NCI-H748 (cell line): Measurements from ENCODE around the gene KRT23.

Source experiments
- DNase-seq: peaks from one replicate; lab custom pipeline; 2025; ENCODE audit not compliant: unreplicated experiment; lab: John Stamatoyannopoulos, UW

Gene KRT23

DNA sequence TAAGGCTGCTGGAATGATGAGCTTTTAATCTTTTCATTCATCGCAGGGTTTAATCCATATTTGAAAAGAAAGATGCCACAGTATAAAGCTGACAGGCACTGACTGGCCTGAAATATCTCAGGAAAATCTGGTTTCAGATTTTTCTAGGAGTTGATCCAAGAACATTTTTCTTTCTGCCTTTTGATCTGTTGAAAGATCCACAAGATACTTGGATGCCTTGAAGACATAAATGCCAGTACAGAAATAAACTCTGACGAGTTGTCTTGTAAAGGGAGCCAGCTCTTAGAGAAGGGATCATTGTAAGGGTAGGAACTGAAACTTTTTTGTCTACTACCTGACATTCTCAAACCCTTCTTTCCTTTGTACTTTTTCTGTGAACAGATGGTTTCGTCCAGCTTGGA lies 27.0 kb downstream of the KRT23 start:
- DNase-seq = no peak

DNA sequence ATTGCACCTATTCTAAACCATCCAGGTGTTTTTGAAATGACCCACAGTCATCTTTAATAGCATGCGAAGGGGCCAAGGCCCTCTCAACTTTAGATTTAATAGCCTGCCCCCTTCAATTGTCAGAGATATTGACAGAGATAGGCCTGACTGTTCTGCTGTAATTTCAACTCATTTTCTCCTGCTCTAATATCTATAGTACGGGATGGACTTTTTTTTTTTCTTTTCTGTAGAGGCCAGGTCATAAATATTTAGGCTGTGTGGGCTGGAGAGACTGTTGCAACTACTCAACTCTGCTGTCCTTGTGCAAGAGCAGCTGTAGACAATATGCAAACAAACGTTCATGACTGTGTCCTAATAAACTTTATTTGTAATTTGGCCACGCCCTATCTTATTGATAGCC lies 27.7 kb downstream of the KRT23 start:
- peak; percentile 93 for DNase-seq

DNA sequence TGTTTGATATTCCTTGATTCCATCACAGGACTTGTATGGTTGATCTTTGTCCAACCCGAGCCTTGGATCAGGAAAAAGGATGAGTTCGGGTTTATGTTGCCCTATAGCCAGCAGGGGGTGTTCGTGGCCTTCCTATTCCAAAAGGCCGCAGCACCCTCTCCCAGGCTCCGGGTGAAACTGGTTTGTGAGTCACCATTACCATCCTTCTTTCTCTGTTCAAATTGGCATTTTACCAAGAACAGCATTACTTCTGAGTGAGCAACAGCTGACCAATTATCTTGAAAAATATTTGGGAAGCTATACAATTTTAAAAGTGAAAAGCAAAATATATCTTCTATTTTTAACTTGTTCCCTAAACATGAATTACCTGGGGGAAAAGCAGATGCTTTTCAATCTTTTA lies 28.1 kb downstream of the KRT23 start:
- DNase-seq = peak; percentile 96

DNA sequence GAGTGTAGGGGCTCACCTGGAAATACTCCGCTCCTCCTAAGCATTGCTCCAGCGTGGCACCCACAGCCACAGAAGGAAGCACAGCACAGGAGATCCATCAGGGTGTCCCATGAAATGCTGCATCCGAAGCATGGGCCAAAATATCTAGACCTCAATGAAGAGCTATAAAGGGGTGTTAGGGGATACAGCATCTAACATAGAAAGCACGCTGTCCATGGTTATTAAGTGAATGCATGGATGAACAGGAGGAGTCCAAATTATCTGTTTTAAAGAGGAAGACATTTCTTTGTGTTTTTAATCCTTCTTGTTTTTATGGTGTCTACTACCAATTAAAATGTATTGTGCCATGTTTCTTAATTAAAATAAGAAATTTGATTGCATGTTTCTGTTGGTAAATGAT lies 30.8 kb downstream of the KRT23 start:
- no peak for DNase-seq

DNA sequence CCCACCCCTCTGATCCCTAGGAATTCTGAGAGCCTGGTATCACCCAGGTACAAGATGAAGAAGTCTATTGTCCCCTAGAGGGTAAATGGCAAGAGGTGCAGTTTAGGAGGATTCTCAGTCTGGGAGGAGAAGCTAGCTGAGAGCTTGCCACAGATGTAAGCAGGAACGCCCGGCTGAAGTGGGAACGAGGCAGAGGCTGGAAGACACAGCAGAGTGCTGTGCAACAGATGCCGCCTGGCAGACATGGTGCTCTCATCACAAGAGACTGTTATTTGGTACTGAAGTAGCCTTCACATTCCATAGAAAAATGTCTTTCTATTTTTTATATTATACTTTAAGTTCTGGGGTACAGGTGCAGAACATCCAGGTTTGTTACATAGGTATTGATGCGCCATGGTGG lies 32.1 kb downstream of the KRT23 start:
- no peak for DNase-seq

DNA sequence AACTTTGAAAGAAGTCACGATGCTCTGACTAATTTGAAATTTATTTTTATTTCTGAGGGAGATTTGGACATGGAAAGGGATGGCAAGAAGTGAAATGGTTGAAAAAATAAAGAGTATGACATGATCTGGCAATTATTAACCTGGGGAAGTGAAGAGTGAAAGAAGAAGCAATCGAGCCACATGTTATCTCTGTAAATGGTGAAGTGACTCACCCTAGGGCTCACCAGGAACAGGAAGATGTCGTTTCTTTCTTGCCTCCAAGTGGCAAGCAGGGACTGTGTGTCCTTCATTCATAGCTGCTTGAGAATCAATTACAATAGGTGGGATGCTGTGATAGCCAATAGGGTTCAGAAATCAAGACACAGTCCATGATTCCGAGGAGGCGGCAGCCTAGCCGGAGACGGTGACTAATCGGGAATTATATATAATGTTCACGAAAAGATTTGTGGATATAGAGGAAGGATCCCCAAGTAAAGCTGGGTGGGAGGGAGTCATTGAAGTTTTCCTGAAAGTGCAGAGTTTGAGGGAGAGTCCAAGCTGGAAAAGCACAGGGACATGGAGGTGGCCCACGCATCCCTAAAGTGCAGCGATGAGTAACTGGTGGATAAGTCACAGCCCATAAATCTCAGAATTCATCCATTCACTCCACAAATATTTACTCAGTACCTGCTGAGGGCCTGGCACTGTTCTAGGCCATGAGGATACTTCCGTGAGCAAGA lies 34.2 kb downstream of the KRT23 start:
- DNase-seq = peak; percentile 94

DNA sequence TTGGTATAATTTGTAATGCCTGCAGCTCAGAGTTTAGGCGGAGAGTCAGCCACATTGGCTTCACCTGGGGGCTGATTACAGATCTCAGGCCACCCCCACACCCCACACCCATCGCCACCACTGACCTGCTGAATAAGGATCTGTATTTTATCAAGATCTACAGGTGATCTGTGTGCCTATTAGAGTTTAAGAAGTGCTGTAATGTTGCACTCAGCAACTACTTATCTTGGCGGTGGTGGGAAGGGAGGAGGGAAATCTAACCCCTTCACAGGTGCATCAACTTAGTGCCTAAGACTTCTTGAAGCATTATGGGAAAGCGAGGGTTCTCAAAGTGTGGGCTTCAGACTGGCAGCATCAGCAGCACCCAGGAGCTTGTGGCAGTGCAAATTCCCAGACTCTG lies 34.9 kb downstream of the KRT23 start:
- no peak for DNase-seq

DNA sequence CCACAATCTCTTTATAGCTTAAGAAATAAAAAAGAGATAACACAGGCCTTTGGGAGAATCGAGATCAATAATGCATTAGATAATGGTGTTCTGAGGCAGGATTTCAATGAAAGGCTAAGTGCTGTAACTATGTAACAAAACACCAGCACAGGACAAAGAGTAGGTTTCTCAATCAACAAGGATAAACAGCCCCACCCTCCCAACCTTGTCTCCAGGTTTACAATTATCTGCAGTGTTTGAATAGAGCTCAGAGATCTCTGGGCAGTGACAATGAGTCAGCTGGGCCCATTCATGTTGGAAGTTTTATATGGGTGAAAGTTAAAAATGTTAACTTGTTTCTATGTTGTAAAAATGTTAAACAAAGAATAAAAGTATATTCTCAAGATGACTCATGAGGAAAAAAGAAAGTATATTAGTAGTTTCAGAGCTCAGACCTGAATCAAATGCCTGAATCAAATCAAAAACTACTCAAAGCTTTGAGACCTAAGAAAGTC lies 35.4 kb downstream of the KRT23 start:
- DNase-seq = peak; percentile 97

DNA sequence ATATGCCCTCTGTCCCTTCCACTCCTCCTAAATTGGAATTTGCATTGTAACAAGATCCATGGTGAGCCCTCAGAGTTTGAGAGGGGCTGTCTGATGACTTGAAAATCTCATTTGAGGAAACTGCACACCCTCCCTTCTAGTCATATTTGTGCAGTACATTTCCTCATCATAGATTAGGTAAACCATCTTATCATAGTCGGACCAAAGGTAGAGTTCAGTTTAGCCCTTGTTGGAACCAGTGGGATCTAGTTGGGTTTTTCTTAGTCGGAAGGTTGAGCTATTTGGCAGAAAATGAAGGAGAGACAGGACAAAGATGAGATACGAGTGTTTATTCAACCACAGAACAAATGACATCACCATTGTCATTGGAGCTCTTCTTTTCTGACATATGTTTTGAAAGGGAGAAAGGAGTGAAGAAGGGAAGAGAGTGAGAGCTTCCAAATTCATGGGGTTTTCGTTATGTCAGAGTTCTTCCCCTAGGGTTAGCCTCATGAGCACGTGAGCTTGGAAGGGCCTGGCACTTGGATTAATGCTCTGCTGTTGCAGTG lies 36.6 kb downstream of the KRT23 start:
- DNase-seq = no peak

DNA sequence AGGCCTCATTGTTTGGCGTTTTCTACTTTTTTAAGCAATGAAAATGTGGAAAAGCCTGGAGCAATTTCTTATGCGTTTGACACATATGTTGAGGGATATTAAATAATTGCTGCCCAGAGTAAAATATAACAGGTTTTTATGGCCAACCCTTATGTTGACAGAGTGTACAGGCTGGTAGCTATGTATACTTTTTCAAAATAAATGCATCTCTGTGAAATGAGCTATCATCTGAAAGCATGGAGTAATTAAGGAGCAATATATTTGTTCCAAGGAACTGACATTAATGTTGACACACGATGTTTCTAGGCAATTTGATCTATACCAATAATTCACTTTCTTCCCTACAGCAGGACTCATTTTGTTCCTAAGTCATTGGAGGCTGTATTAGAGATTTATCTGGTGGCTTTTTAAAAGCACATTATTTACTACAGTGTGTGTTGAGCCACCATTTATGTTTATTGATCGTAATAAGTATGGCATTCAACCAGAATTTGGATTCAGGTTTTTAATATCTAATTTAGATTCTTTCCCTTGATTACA lies 40.5 kb downstream of the KRT23 start:
- DNase-seq = no peak

DNA sequence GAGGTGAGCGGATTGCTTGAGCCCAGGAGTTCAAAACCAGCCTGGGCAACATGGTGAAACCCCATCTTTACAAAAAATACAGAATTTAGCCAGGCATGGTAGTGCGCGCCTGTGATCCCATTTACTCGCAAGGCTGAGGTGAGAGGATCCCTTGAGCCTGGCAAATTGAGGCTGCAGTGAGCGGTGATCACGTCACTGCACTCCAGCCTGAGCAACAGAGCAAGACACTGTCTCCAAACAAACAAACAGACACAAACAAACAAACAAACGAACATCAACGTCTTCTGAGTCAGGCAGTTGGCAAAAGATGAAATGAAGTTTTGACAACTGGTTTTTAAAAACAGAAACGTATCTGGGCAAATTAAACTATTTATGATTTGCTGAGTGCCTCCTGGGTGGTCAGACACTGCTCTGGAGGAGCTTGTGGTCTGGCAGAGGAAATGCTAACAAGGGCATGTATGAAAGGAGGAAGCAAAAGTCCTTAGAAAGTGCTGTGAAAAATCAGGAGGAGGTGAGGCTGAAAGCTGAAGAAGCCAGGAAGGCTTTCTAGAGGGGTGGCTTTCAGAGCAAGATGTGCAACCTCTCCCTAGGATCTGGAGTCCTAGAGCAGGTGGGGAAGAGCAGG lies 42.2 kb downstream of the KRT23 start:
- DNase-seq = no peak

DNA sequence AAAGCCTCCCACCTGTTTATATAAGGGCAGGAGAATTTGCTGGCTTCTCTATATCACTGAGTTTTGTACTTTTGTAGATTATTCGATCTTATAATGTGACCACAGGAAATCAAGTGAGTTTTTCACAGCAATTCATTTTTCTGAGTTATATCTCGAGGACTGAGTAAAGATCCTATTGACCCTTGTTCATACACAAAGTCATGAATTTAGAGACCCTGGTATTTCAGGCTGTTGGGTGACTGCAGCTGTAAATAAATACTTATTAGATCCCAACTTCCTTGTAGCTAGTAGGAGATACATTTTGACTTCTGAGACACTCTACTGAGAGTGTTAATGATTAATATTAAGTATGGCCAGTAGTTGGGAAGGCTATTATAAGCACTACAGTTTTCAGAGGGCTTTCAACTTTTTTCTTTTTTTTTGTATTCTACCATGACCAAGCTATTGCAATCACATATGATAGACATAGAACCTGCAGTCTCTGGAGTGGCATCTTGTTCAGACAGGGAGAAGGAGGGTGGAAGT lies 49.2 kb downstream of the KRT23 start:
- DNase-seq = no peak

DNA sequence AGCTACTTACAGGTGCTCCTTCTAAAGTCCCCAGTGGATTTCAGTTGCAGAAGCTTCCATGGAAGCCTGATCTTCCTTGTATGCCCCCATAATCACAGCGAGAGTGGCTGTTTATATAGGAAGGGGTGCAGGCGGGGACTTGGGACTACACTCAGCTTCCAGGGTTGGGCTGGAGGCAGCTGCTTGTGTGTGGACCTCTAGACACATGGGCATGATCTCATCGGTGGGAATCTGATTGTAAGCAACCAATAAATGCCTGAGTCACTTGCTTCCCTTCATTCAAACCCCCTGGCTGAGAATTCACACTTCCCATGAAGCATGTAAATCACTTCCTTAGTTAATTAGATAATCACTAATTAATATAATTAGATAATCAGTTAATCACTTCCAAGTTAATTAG lies 51.4 kb downstream of the KRT23 start:
- DNase-seq = peak; percentile 55

DNA sequence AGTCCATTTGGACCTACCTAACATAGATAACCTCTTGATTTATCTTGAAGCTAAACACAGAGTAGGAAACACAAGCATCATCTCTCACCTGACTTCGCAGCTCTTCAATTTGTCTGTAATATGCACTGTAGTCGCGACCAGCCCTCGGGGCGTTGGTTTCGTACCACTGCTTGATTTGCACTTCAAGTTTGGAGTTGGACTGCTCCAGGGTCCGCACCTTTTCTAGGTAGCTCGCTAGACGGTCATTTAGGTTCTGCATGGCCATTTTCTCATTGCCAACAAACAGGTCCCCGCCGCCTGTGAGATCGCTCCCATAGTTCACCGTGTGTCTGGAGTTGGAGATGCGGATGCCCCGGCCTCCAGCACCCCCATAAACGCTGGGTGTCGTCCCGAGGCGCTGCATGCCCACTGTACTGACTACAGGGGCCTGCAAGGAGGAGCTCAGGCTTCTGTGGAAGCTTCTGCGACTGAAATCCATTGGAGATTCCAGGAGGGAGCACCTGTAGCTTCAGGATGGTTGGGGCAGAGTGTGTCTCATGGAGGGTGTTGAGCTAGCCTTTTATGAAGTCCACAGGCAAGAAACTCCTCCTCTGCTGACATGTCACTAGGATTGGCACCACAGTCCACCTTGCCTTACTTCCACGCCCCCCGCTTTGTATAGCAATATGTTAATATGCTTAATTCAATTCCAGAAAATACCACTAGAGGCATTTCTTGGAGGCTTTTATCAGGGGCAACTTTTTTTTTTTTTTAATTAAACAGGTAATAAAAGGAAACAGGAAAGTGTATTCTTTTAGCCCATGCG lies 52.5 kb downstream of the KRT23 start, which contains the start of gene KRT20:
TSS of gene KRT20 (minus strand) at position 535 of the 805 bp plus-strand sequence. CDS start at position 478, 57 bp downstream.
- peak; percentile 36 for DNase-seq

DNA sequence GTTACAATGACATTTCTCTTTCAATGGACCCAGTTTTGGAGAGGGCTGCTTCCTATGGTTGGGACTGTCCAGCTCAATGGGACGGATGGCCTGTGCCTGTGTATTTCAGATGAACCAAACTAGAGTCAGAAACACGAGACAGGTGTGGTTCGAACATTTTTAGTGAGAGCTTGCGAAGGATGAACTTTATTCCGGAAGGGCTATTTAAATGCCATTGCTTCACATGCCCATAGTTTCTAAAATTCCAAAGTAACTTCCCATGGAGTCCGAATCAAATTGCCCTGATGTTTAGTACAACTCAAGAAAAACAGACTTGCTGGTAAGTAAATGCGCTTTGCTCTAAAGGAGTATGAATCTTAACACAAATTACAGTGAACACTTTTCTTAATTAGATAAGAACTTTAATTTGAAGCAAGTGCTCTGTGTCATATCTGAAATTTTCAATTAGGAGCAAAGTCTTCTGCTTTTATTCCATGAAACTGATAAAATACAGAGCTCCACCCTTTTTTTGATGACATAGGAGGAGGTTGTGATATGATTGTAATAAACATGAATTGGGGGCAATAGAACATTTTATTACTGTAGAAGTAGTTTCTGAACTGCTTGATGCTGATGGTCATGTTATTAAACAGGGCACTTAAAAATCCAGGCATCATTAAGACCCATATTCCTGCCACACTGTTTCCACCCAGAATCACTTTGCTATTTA lies 53.7 kb downstream of the KRT23 start:
- no peak for DNase-seq

DNA sequence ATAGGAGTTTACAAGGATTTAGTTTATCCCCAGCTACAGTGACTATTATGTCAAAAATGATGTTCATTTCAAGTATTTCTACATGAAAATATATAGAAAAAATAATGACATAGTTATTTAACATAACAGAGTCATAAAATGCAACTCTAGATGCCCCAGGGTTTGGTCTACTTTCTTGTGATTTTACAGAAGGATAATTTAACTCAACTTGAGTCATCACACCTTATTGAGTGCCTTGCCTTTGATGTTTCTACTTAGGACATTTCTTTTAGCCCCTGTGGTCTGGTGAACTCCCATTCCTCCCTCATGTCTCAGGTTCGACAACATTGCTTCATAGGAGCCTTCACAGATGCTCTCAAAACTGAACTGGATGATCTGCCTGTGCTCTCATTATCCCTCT lies 54.4 kb downstream of the KRT23 start:
- DNase-seq = no peak

DNA sequence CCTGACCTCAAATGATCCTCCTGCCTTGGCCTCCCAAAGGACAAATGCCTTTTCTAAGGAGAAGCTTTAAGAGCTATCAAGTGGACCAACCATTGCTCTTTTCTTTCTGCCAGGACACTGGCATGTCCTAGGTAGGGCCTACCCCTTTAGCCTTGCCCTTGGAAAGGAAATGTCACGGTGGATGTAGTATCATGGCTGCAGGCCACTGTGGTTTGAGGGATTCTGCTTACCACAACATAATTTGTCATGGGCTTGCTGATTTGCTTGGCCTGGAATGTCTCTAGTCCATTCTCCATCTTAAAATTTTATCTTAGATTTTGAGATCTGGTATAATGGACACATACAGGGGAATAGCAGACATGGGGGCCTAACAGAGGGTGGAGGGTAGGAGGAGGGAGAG lies 58.4 kb downstream of the KRT23 start:
- DNase-seq = no peak

DNA sequence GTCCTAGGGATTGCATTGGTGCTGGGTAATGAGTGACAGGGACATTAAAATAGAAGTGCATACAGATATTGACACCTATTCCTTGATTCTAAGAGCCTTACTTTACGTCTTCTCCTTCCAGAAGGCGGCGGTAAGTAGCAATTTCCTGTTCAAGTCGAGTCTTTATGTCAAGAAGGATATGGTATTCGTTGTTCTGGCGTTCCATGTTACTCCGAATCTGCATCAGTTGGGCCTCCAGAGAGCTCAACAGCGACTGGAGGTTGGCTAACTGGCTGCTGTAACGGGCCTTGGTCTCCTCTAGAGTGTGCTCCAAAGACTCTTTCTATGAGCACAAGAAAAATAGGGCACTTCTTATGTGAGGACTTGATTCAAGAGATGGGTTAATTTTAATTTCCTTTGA lies 59.4 kb downstream of the KRT23 start:
- DNase-seq = no peak

DNA sequence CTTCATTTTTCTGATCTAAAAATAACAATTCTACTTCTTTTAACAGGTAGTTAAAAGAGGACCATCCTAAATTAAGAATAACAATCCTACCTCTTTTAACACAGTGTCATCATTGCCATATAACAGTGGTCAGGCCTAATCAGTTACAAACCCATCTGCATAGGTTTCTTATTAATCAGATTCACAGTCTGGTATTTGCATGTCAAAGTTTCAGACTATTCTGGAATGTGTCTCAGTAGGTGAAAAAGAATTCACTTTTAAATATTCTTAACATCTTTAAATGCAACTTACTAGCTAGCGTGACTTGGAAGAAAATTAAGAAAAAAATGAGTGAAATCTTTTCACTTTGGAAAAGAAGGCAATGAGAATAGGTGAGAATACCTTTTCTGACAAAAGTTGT lies 63.6 kb downstream of the KRT23 start:
- DNase-seq = no peak

DNA sequence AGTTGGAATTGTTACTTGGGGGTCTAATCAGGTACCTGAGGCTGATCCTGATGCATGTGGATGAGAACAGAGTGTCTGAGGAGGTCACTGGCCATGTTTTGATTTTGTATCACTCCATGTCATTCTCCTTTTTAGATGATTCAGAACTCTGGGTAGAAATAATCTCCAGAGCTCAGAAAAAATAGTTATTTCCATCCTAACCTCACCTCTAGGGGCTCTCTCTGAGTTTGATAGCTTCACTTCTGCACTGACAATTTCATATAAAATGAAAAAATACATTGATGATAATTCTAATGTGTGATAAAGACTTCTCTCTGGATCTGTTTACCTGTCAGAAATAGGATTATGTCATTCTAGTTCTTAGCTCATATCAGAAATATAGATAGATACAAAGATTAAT lies 64.2 kb downstream of the KRT23 start:
- no peak for DNase-seq
